ENCODE results near the gene MARVELD1. TPM values are rescaled to one million over a fixed set of nuclear protein-coding genes. Genes with fewer than 3 reads are reported as not detected.
"Not testable (repeated sequence)": the region's sequence is repeated elsewhere in the genome, so short reads cannot be mapped to it uniquely, and the experiment has no call there.

Gene MARVELD1
- polyA plus RNA-seq, 2 of the 4 experiments (the other 2 are of a cell fraction): 29.1 to 31.7 TPM

GRCh38 chr10:97689559-97690020 is 23.9 kb upstream of the MARVELD1 start (continued):
- TF ChIP-seq CEBPB (IDR thresholded peaks at IDR 0.05): no peak
- no peak for TF ChIP-seq FOXS1 (CRISPR knock-in tag; IDR thresholded peaks at IDR 0.05)
- TF ChIP-seq NFE2L2 (conservative IDR thresholded peaks at IDR 0.05; ENCODE audit: low read length): no peak
- no peak for TF ChIP-seq BHLHE40 (IDR thresholded peaks at IDR 0.05; ENCODE audit: low read depth, low read length)
- TF ChIP-seq POLR2AphosphoS2 (conservative IDR thresholded peaks at IDR 0.05; ENCODE audit: low read length): no peak
- TF ChIP-seq RCOR1 (IDR thresholded peaks at IDR 0.05; ENCODE audit: low read depth, low read length): no peak
- TF ChIP-seq ESRRA (IDR thresholded peaks at IDR 0.05; ENCODE audit: borderline replicate concordance, low read length): no peak
- peak; percentile 61 for TF ChIP-seq EHF (CRISPR knock-in tag; IDR thresholded peaks at IDR 0.05)
- TF ChIP-seq KDM1A (IDR thresholded peaks at IDR 0.05; ENCODE audit: low read depth): no peak
- no peak for TF ChIP-seq SMC3 (IDR thresholded peaks at IDR 0.05)
- TF ChIP-seq MAX (IDR thresholded peaks at IDR 0.05): peak; percentile 83
- TF ChIP-seq ZC3H11A (IDR thresholded peaks at IDR 0.05): no peak
- no peak; the same call in 1 of the 2 replicates for TF ChIP-seq GATA3 (IDR thresholded peaks at IDR 0.05; ENCODE audit: borderline replicate concordance)
- peak; percentile 89 for TF ChIP-seq HOXB5 (CRISPR knock-in tag; IDR thresholded peaks at IDR 0.05)

GRCh38 chr10:97690133-97690532 is 23.4 kb upstream of the MARVELD1 start:
- CTCF ChIA-PET: interaction anchor here (1.2 to 37.6 kb wide), 3 partner anchors 14 to 179 kb away, joined by 3 to 1127 read pairs (median 94); partner anchors contain the start of genes MARVELD1 and ZFYVE27

GRCh38 chr10:97698072-97698655 is 15.4 kb upstream of the MARVELD1 start:
- ChIA-PET CTCF (interaction anchor here (0.7 to 5.5 kb wide), 12 partner anchors 8 to 225 kb away, joined by 3 to 52 read pairs (median 6); partner anchors contain the start of genes AVPI1 and MARVELD1), POLR2A (interaction anchor here (0.6 to 1.1 kb wide), 2 partner anchors 11 to 14 kb away, joined by 4 to 7 read pairs; partner anchors contain the start of gene AVPI1)
- H3K27ac ChIP-seq; H3K4me3 ChIP-seq; ATAC-seq; H3K4me2 ChIP-seq; FAIRE-seq; DNase-seq (ENCODE audit: low read depth in 1 of 2, low spot score in 1 of 2); H3K9me3 ChIP-seq: not testable (repeated sequence)
- 86% methylated on average over 11 of the region's 11 CpGs for WGBS (ENCODE audit: missing lambda C conversion rate)
- peaks cover 12% of the 10 kb centered on the region for H3K4me1 ChIP-seq

More at GRCh38 chr10:97690133-97690532, 23.4 kb upstream of the MARVELD1 start:
- no peak for ATAC-seq
- POLR2A ChIA-PET: interaction anchor here (1.7 to 3.4 kb wide), 2 partner anchors 12 to 19 kb away, joined by 6 to 34 read pairs; no protein-coding TSS in a partner anchor
- H3K9me3 ChIP-seq: no peaks in the 10 kb centered on the region
- H3K27ac ChIP-seq: peak overlapping the region; percentile 93 to 94
- no peak for TF ChIP-seq USF2 (IDR thresholded peaks at IDR 0.05)
- no peak for TF ChIP-seq SMC3 (IDR thresholded peaks at IDR 0.05)
- no peak for TF ChIP-seq ZFP36 (IDR thresholded peaks at IDR 0.05; ENCODE audit: borderline replicate concordance, partially characterized antibody)
- TF ChIP-seq KDM1A (IDR thresholded peaks at IDR 0.05; ENCODE audit: low read depth): no peak
- FAIRE-seq: no peak
- H3K4me3 ChIP-seq: no peak overlapping the region
- H3K4me1 ChIP-seq: peaks cover 35% of the 10 kb centered on the region
- 69% methylated on average over 3 of the region's 3 CpGs for WGBS (ENCODE audit: missing lambda C conversion rate)
- H3K4me2 ChIP-seq: peak overlapping the region; percentile 78
- no peak for DNase-seq (ENCODE audit: low read depth in 1 of 2, low spot score in 1 of 2)

- 45% methylated on average over 11 of the region's 12 CpGs for WGBS (ENCODE audit: missing lambda C conversion rate)
- peak overlapping the region; percentile 54 for H3K4me2 ChIP-seq
- TF ChIP-seq CHD4 (IDR thresholded peaks at IDR 0.05; ENCODE audit: borderline replicate concordance) (no peak), SMC3 (IDR thresholded peaks at IDR 0.05) (peak; percentile 78), RAD21 (conservative IDR thresholded peaks at IDR 0.05 in 1 of 2, IDR thresholded peaks at IDR 0.05 in 1 of 2) (peak; percentile 76 to 89), CTCF (IDR thresholded peaks at IDR 0.05) (peak; percentile 88), TFCP2L1 (CRISPR knock-in tag; IDR thresholded peaks at IDR 0.05) (no peak), RCOR1 (IDR thresholded peaks at IDR 0.05; ENCODE audit: low read depth, low read length) (no peak)
- POLR2A ChIA-PET: interaction anchor here (0.8 to 4.1 kb wide), 6 partner anchors 12 to 35 kb away, joined by 3 to 40 read pairs (median 5); partner anchors contain the start of genes AVPI1, MARVELD1 and ZFYVE27
- ATAC-seq (peak; percentile 94 to 97), DNase-seq (ENCODE audit: low read depth in 1 of 2, low spot score in 1 of 2) (peak; percentile 74 to 88), FAIRE-seq (peak; percentile 23)
- CTCF ChIA-PET: interaction anchor here (0.6 to 36.9 kb wide), 23 partner anchors 21 to 349 kb away, joined by 3 to 1127 read pairs (median 4); partner anchors contain the start of genes ANKRD2, AVPI1, MARVELD1 and ZFYVE27
- no peak overlapping the region for H3K4me3 ChIP-seq
- H3K4me1 ChIP-seq: peaks cover 12% of the 10 kb centered on the region
- H3K9me3 ChIP-seq: no peaks in the 10 kb centered on the region
- H3K27ac ChIP-seq: peak overlapping the region; percentile 63 to 74
Observed at GRCh38 chr10:97701438-97702069, 12.0 kb upstream of the MARVELD1 start.
